Natural killer cell (primary cell): ENCODE measurements around the gene NTM. TPM values are rescaled to one million over a fixed set of nuclear protein-coding genes. Genes with fewer than 3 reads are reported as not detected.

Experiments used
- ATAC-seq, 3 donors: fragments of 150-1000 bp in 2 of 3; fragments of 200-7000 bp in 1 of 3; cut with Tn5 transposase; 1 replicate in 1 of 3; 2 replicates in 2 of 3; pipeline ENCODE4 v1.10.0; 2021; ENCODE audit warnings: mild to moderate bottlenecking in 2 of 3, moderate library complexity in 2 of 3
- DNase-seq, 2 donors: peaks; one replicate each; pipeline versions ENCODE4 v3.0.0 to v3.0.0-alpha.2; 2013 to 2021; ENCODE audit warnings: mixed read lengths in 1 of 2
- H3K27ac ChIP-seq: one replicate; pipeline ENCODE4 v1.5.1; 2013; ENCODE audit warnings: mild to moderate bottlenecking, low read length
- H3K27me3 ChIP-seq: one replicate; pipeline ENCODE4 v1.6.1; 2013; ENCODE audit warnings: low read length; ENCODE audit not compliant: control insufficient read depth, insufficient read depth
- H3K36me3 ChIP-seq: one replicate; pipeline ENCODE4 v1.6.1; 2013; ENCODE audit warnings: low read length; ENCODE audit not compliant: control insufficient read depth, insufficient read depth
- H3K4me1 ChIP-seq: one replicate; pipeline ENCODE4 v1.6.1; 2013; ENCODE audit warnings: low read length; ENCODE audit not compliant: control insufficient read depth, insufficient read depth
- H3K4me3 ChIP-seq: one replicate; pipeline ENCODE4 v1.5.1; 2013; ENCODE audit warnings: low read length
- H3K9me3 ChIP-seq: one replicate; pipeline ENCODE4 v1.6.1; 2013; ENCODE audit warnings: low read length; ENCODE audit not compliant: control insufficient read depth, insufficient read depth
- H3K27ac Mint-ChIP-seq, 2 donors: one replicate each; pipeline ENCODE4 v1.8.0; 2022; ENCODE audit warnings: mild to moderate bottlenecking in 2 of 2, mixed read lengths in 2 of 2, moderate library complexity in 1 of 2
- H3K27me3 Mint-ChIP-seq, 2 donors: one replicate each; pipeline ENCODE4 v1.8.0; 2022; ENCODE audit warnings: low read depth in 2 of 2, mixed read lengths in 2 of 2
- H3K36me3 Mint-ChIP-seq: one replicate; pipeline ENCODE4 v1.8.0; 2022; ENCODE audit warnings: mixed read lengths
- H3K4me1 Mint-ChIP-seq, 2 donors: one replicate each; pipeline ENCODE4 v1.8.0; 2022; ENCODE audit warnings: mixed read lengths in 2 of 2
- H3K4me3 Mint-ChIP-seq: one replicate; pipeline ENCODE4 v1.8.0; 2022; ENCODE audit warnings: mild to moderate bottlenecking, moderate library complexity, mixed read lengths
- H3K9me3 Mint-ChIP-seq, 2 donors: one replicate each; pipeline ENCODE4 v1.8.0; 2022; ENCODE audit warnings: mixed read lengths in 2 of 2
- WGBS: methylation state at CpG from one replicate; pipeline ENCODE4 v1.1.7; 2013; ENCODE audit warnings: missing lambda C conversion rate; ENCODE audit not compliant: insufficient coverage; 5-methylcytosine and 5-hydroxymethylcytosine counted together
- intact Hi-C: fragments of 100-400 bp; cut with micrococcal nuclease; formaldehyde crosslinking; loops from one replicate; pipeline ENCODE4 v1.14.2; 2022
- total RNA-seq, 4 donors: library from RNA; stranded (reverse); fragments of 120-200 nt in 1 of 4; gene quantifications; one replicate each; pipeline versions ENCODE4 v1.2.3 to v1.2.4, GENCODE V29; 2013 to 2022
- TF ChIP-seq, protein P1 (sequence below): fragments of 200-600 bp; IDR thresholded peaks from one replicate; pipeline ENCODE4 v1.8.0; 2022; ENCODE audit warnings: antibody characterized with exemption

Gene NTM
- total RNA-seq, 3 donors from 2014 or later (not counting 1 experiment from before 2014, with no cell fraction given), result not detected

- intact Hi-C loops, result no loop called here
- Mint-ChIP-seq H3K36me3 (no peaks in the 10 kb centered on the region), H3K4me1 (no peaks in the 10 kb centered on the region), H3K4me3 (no peak overlapping the region), H3K9me3 (no peaks in the 10 kb centered on the region), H3K27me3 (peaks cover 0 to 12% of the 10 kb centered on the region in 2 donors), H3K27ac (no peak overlapping the region)
- Histone ChIP-seq H3K4me1 (no peaks in the 10 kb centered on the region), H3K9me3 (no peaks in the 10 kb centered on the region), H3K27ac (no peak overlapping the region), H3K36me3 (no peaks in the 10 kb centered on the region), H3K4me3 (no peak overlapping the region), H3K27me3 (no peaks in the 10 kb centered on the region)
- DNase-seq (no peak), ATAC-seq (no peak)
- WGBS, result 88% methylated on average over 5 of the region's 5 CpGs
- TF ChIP-seq, protein P1, sequence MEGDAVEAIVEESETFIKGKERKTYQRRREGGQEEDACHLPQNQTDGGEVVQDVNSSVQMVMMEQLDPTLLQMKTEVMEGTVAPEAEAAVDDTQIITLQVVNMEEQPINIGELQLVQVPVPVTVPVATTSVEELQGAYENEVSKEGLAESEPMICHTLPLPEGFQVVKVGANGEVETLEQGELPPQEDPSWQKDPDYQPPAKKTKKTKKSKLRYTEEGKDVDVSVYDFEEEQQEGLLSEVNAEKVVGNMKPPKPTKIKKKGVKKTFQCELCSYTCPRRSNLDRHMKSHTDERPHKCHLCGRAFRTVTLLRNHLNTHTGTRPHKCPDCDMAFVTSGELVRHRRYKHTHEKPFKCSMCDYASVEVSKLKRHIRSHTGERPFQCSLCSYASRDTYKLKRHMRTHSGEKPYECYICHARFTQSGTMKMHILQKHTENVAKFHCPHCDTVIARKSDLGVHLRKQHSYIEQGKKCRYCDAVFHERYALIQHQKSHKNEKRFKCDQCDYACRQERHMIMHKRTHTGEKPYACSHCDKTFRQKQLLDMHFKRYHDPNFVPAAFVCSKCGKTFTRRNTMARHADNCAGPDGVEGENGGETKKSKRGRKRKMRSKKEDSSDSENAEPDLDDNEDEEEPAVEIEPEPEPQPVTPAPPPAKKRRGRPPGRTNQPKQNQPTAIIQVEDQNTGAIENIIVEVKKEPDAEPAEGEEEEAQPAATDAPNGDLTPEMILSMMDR, result no peak
Measured at GRCh38 chr11:131683131-131683530, 312.7 kb downstream of the NTM start.

DNA sequence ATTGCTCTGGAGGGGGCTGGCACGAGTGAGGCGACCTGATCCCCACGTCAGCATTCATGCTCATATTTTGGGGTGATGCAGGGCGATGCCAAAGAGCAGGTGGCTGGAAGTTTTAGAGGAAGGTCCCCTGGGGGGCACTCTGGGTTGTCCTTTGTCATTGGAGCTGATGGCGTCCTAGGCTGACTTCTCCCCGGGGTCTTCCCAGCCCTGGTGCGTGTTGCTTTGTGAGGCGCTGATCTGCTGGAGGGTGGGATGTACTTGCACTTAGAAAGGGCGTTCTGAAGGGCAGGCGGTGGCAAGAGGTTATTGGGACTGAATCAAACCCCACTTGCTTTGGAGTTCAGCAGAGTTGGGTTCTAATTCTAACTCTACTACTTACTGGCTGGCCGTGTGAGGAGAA, 313.3 kb downstream of the NTM start:
- no peaks in the 10 kb centered on the region for H3K4me1 Mint-ChIP-seq
- ATAC-seq (no peak), DNase-seq (no peak)
- TF ChIP-seq, protein P1, result no peak
- Histone ChIP-seq H3K27me3 (no peaks in the 10 kb centered on the region), H3K9me3 (no peaks in the 10 kb centered on the region), H3K27ac (no peak overlapping the region), H3K4me1 (no peaks in the 10 kb centered on the region), H3K36me3 (no peaks in the 10 kb centered on the region), H3K4me3 (no peak overlapping the region)
- no peak overlapping the region for H3K4me3 Mint-ChIP-seq
- H3K27me3 Mint-ChIP-seq, result peaks cover 0 to 12% of the 10 kb centered on the region in 2 donors
- H3K27ac Mint-ChIP-seq, result no peak overlapping the region
- WGBS, result 85% methylated on average over 10 of the region's 11 CpGs
- intact Hi-C loops, result no loop called here
- no peaks in the 10 kb centered on the region for H3K9me3 Mint-ChIP-seq
- H3K36me3 Mint-ChIP-seq, result no peaks in the 10 kb centered on the region

DNA sequence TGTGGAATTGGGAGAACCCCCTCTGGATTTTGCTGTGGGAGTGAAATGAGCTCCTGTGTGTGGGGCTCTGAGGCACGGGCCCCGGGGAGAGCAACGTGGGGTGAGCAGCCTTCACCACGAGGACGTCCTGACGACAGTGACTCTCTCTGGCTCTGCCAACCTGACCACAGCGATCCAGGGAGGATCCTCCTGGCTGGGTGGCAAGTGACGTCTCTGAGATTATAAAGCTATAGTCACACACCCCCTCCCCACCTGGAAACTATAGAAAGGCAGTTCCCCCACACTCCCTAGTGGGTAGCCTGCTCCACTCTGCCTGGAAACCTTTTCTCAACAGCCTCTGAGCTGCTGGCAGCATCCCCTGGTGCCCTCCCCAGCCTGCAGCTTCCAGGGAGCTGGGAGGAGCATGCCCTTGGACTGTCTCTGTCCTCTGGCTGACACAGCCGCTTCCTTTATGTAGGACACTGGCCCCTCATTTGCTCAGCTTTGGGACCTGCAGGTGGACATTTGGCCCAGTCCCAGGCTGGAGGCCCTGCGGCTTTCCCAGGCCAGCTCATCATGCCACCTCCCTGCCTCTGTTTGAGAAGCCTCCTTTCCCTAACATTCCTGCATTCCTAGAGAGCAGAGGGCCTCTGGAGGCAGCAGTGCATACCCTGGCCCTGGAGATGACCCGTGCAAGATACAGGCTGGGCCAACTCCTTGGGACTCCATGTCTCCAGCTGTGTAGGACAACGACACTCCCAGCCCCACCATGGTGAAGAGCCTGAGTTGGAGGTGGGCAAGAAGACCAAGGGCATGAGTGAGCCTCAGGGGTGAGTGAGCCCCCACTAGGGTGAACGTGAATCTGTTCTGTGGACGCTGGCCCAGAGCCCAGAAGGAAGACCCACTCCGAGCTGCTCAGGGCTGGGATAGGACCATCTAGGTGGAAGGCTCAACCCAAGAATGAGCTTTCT, 314.0 kb downstream of the NTM start:
- Histone ChIP-seq H3K27me3 (no peaks in the 10 kb centered on the region), H3K27ac (no peak overlapping the region), H3K9me3 (no peaks in the 10 kb centered on the region), H3K36me3 (no peaks in the 10 kb centered on the region), H3K4me1 (no peaks in the 10 kb centered on the region), H3K4me3 (no peak overlapping the region)
- H3K9me3 Mint-ChIP-seq, result no peaks in the 10 kb centered on the region
- H3K27ac Mint-ChIP-seq, result no peak overlapping the region
- H3K27me3 Mint-ChIP-seq, result peaks cover 0 to 12% of the 10 kb centered on the region in 2 donors
- no peak overlapping the region for H3K4me3 Mint-ChIP-seq
- WGBS, result 77% methylated on average over 15 of the region's 15 CpGs
- no peaks in the 10 kb centered on the region for H3K4me1 Mint-ChIP-seq
- intact Hi-C loops, result no loop called here
- TF ChIP-seq, protein P1, result no peak
- ATAC-seq, result no peak
- no peaks in the 10 kb centered on the region for H3K36me3 Mint-ChIP-seq
- no peak for DNase-seq
